ENCODE results near the gene SPPL2B. TPM values are rescaled to one million over a fixed set of nuclear protein-coding genes. Genes with fewer than 3 reads are reported as not detected.

Gene SPPL2B
- polyA plus RNA-seq, 1 of the 3 experiments (the other 2 are of a cell fraction), result 58.1 TPM

DNA sequence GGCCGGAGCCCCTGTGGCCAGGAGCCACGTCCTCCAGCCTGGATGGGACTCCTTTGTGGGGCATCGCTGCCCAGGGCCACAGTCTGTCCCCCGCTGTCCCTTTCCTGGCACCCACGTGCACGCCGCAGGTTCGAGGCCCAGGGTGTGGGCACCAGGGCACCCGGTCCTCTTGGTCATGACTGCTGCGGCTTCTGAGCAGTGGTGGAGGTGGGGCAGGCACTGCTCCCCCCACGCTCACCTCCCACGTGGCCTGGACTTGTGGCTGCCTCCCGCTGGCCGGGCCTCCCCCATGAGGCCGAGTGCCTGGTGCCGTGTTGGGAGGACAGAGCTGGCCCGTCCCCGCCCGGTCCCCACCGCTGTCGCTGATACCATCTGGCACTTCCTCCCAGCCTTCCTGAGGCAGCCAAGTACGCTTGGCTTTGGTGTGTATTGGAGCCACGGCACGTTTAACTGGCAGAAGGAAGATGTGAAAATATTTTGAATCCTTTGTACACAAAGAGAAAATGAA is 12.8 kb downstream of the SPPL2B start:
- TF ChIP-seq, protein P1, sequence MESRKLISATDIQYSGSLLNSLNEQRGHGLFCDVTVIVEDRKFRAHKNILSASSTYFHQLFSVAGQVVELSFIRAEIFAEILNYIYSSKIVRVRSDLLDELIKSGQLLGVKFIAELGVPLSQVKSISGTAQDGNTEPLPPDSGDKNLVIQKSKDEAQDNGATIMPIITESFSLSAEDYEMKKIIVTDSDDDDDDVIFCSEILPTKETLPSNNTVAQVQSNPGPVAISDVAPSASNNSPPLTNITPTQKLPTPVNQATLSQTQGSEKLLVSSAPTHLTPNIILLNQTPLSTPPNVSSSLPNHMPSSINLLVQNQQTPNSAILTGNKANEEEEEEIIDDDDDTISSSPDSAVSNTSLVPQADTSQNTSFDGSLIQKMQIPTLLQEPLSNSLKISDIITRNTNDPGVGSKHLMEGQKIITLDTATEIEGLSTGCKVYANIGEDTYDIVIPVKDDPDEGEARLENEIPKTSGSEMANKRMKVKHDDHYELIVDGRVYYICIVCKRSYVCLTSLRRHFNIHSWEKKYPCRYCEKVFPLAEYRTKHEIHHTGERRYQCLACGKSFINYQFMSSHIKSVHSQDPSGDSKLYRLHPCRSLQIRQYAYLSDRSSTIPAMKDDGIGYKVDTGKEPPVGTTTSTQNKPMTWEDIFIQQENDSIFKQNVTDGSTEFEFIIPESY (IDR thresholded peaks at IDR 0.05; ENCODE audit: borderline replicate concordance, low read depth), result no peak
- TF ChIP-seq, protein P2, sequence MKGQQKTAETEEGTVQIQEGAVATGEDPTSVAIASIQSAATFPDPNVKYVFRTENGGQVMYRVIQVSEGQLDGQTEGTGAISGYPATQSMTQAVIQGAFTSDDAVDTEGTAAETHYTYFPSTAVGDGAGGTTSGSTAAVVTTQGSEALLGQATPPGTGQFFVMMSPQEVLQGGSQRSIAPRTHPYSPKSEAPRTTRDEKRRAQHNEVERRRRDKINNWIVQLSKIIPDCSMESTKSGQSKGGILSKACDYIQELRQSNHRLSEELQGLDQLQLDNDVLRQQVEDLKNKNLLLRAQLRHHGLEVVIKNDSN (IDR thresholded peaks at IDR 0.05; ENCODE audit: borderline replicate concordance, low read depth), result no peak
- TF ChIP-seq YY1 (IDR thresholded peaks at IDR 0.05; ENCODE audit: low read depth) (no peak), FOXJ3 (CRISPR knock-in tag; IDR thresholded peaks at IDR 0.05) (no peak), TEAD4 (IDR thresholded peaks at IDR 0.05; ENCODE audit: borderline replicate concordance, insufficient read depth) (no peak), CHD2 (IDR thresholded peaks at IDR 0.05; ENCODE audit: low read length, partially characterized antibody) (no peak)
- TF ChIP-seq, protein P3, sequence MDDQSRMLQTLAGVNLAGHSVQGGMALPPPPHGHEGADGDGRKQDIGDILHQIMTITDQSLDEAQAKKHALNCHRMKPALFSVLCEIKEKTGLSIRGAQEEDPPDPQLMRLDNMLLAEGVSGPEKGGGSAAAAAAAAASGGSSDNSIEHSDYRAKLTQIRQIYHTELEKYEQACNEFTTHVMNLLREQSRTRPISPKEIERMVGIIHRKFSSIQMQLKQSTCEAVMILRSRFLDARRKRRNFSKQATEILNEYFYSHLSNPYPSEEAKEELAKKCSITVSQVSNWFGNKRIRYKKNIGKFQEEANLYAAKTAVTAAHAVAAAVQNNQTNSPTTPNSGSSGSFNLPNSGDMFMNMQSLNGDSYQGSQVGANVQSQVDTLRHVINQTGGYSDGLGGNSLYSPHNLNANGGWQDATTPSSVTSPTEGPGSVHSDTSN (IDR thresholded peaks at IDR 0.05), result no peak
- POLR2A ChIA-PET, result no interaction called here
- WGBS (ENCODE audit: low lambda C conversion rate), result 97% methylated on average over 15 of the region's 24 CpGs
- Histone ChIP-seq H3K4me3 (ENCODE audit: low read depth in 2 of 2, low read length in 1 of 2) (no peak overlapping the region), H3K27ac (ENCODE audit: low read depth in 2 of 2, low read length in 1 of 2) (no peak overlapping the region), H3K4me2 (no peak overlapping the region), H3K79me2 (ENCODE audit: insufficient read depth) (peaks cover 10% of the 10 kb centered on the region; the same call in 1 of the 2 replicates), H3K36me3 (replicated peaks in 1 of 2; ENCODE audit: control insufficient read depth in 1 of 2, insufficient read depth in 2 of 2, low read length in 1 of 2) (peaks cover 0 to 20% of the 10 kb centered on the region in 2 experiments), H3K4me1 (ENCODE audit: control insufficient read depth in 1 of 2, insufficient read depth in 2 of 2, low read depth in 1 of 2, low read length in 1 of 2) (no peaks in the 10 kb centered on the region; a peak in 1 of 4 replicates), H3K9me2 (no peaks in the 10 kb centered on the region), H4K20me1 (ENCODE audit: insufficient read depth) (peaks cover 3% of the 10 kb centered on the region; the same call in 1 of the 2 replicates), H3K27me3 (ENCODE audit: insufficient read depth) (no peaks in the 10 kb centered on the region), H3F3A (replicated peaks; ENCODE audit: insufficient read depth) (no peaks in the 10 kb centered on the region), H3K9me3 (no peaks in the 10 kb centered on the region), H2AFZ (ENCODE audit: low read depth) (no peak overlapping the region), H3K9ac (no peak overlapping the region)
- DNase-seq, result no peak
- CTCF ChIA-PET, result no interaction called here

DNA sequence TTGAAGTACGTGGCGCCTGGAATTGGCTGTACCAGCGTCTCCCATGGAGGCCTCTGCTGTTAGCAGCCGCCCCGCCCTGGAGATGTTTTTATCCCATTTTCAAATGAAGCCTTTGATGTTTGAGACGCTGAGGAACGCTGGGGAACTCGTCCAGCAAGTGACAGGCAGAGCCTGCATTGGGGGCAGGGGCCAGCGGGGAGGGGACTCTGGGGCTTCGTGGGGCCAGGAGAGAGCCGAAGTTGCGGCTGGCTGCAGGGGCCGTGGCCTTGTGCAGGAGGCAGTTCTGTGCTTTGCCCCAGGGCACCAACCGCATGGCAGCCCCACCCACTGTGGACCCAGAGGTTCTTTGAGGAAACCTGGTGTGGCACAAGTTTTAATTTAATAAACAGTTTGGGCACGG is 13.5 kb downstream of the SPPL2B start:
- no peaks in the 10 kb centered on the region for H3K9me3 ChIP-seq
- H3K27me3 ChIP-seq (ENCODE audit: insufficient read depth), result no peaks in the 10 kb centered on the region
- ChIA-PET CTCF (no interaction called here), POLR2A (no interaction called here)
- no peak overlapping the region for H3K27ac ChIP-seq (ENCODE audit: low read depth in 2 of 2, low read length in 1 of 2)
- no peak for DNase-seq
- H3K4me1 ChIP-seq (ENCODE audit: control insufficient read depth in 1 of 2, insufficient read depth in 2 of 2, low read depth in 1 of 2, low read length in 1 of 2), result no peaks in the 10 kb centered on the region; a peak in 1 of 4 replicates
- H4K20me1 ChIP-seq (ENCODE audit: insufficient read depth), result no peaks in the 10 kb centered on the region
- no peak overlapping the region for H3K4me2 ChIP-seq
- H3K36me3 ChIP-seq (replicated peaks in 1 of 2; ENCODE audit: control insufficient read depth in 1 of 2, insufficient read depth in 2 of 2, low read length in 1 of 2), result peaks cover 0 to 20% of the 10 kb centered on the region in 2 experiments
- no peak overlapping the region for H3K9ac ChIP-seq
- no peaks in the 10 kb centered on the region for H3F3A ChIP-seq (replicated peaks; ENCODE audit: insufficient read depth)
- 91% methylated on average over 13 of the region's 15 CpGs for WGBS (ENCODE audit: low lambda C conversion rate)
- peaks cover 6% of the 10 kb centered on the region; the same call in 1 of the 2 replicates for H3K79me2 ChIP-seq (ENCODE audit: insufficient read depth)
- H3K9me2 ChIP-seq, result no peaks in the 10 kb centered on the region
- H2AFZ ChIP-seq (ENCODE audit: low read depth), result no peak overlapping the region
- no peak overlapping the region for H3K4me3 ChIP-seq (ENCODE audit: low read depth in 2 of 2, low read length in 1 of 2)
- TF ChIP-seq CHD2 (IDR thresholded peaks at IDR 0.05; ENCODE audit: low read length, partially characterized antibody), result no peak
- no peak for TF ChIP-seq GATA2 (CRISPR knock-in tag; IDR thresholded peaks at IDR 0.05)
- TF ChIP-seq RXRA (IDR thresholded peaks at IDR 0.05; ENCODE audit: borderline replicate concordance, low read depth), result no peak
- TF ChIP-seq NRF1 (IDR thresholded peaks at IDR 0.05; ENCODE audit: low read depth, low read length), result no peak
- TF ChIP-seq JUND (IDR thresholded peaks at IDR 0.05), result no peak
- TF ChIP-seq, protein P4, sequence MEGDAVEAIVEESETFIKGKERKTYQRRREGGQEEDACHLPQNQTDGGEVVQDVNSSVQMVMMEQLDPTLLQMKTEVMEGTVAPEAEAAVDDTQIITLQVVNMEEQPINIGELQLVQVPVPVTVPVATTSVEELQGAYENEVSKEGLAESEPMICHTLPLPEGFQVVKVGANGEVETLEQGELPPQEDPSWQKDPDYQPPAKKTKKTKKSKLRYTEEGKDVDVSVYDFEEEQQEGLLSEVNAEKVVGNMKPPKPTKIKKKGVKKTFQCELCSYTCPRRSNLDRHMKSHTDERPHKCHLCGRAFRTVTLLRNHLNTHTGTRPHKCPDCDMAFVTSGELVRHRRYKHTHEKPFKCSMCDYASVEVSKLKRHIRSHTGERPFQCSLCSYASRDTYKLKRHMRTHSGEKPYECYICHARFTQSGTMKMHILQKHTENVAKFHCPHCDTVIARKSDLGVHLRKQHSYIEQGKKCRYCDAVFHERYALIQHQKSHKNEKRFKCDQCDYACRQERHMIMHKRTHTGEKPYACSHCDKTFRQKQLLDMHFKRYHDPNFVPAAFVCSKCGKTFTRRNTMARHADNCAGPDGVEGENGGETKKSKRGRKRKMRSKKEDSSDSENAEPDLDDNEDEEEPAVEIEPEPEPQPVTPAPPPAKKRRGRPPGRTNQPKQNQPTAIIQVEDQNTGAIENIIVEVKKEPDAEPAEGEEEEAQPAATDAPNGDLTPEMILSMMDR (IDR thresholded peaks at IDR 0.05), result no peak
- TF ChIP-seq, protein P1 (IDR thresholded peaks at IDR 0.05; ENCODE audit: borderline replicate concordance, low read depth), result no peak
- no peak for TF ChIP-seq TCF12 (IDR thresholded peaks at IDR 0.05)
- TF ChIP-seq, protein P3 (IDR thresholded peaks at IDR 0.05), result no peak
- TF ChIP-seq ELF1 (IDR thresholded peaks at IDR 0.05), result no peak
- no peak for TF ChIP-seq TEAD4 (IDR thresholded peaks at IDR 0.05; ENCODE audit: borderline replicate concordance, insufficient read depth)
